Suprapubic skin (tissue), 3 donors: Measurements from ENCODE around the gene TIMM23.
"Not testable (repeated sequence)": the region's sequence is repeated elsewhere in the genome, so short reads cannot be mapped to it uniquely, and the experiment has no call there.

ENCODE experiments used
- EP300 ChIP-seq: sonication (generic); formaldehyde crosslinking; IDR thresholded peaks from one replicate; pipeline ENCODE4 v1.6.1; 2017; ENCODE audit warnings: antibody characterized with exemption
- POLR2A ChIP-seq, 2 donors: fragments of 450-650 bp; IDR thresholded peaks; one replicate each; pipeline ENCODE4 v1.6.1; 2017; ENCODE audit warnings: antibody characterized with exemption in 2 of 2, mild to moderate bottlenecking in 2 of 2, moderate library complexity in 2 of 2
- TF ChIP-seq, protein P1 (sequence below), 2 donors: fragments of 200-600 bp in 1 of 2; fragments of 450-650 bp in 1 of 2; sonication (generic) in 1 of 2; IDR thresholded peaks; one replicate each; pipeline ENCODE4 v1.5.1; 2016 to 2019; ENCODE audit warnings: antibody characterized with exemption in 2 of 2, mild to moderate bottlenecking in 1 of 2, moderate library complexity in 1 of 2

DNA sequence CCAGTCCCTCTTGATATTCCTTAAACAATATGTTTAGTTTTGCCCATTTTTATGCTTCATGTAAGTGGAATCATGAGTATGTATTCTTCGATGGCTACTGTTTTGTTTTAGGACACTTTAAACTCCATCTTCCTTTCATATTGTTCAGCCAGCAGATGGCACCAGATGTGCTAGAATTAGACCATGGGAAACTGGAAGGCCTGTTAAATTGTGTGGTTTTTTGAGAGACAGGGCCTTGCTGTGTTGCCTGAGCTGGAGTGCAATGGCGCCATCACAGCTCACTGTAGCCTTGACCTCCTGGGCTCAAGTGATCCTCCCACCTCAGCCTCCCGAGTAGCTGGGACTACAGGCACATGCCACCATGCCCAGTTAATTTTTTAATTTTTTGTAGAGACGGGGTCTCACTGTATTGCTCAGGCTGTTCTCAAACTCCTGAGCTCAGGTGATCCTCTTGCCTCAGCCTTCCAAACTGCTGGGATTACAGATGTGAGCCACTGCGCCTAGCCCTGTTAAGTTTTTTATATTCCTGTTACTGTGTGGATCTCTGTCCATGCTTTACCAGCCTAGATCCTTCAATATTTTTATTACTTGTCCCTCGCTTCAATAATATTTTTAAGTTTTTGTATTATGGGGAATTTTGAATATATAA lies 11.4 kb downstream of the TIMM23 start:
- not testable (repeated sequence) for TF ChIP-seq POLR2A (IDR thresholded peaks at IDR 0.05); EP300
- TF ChIP-seq, protein P1, sequence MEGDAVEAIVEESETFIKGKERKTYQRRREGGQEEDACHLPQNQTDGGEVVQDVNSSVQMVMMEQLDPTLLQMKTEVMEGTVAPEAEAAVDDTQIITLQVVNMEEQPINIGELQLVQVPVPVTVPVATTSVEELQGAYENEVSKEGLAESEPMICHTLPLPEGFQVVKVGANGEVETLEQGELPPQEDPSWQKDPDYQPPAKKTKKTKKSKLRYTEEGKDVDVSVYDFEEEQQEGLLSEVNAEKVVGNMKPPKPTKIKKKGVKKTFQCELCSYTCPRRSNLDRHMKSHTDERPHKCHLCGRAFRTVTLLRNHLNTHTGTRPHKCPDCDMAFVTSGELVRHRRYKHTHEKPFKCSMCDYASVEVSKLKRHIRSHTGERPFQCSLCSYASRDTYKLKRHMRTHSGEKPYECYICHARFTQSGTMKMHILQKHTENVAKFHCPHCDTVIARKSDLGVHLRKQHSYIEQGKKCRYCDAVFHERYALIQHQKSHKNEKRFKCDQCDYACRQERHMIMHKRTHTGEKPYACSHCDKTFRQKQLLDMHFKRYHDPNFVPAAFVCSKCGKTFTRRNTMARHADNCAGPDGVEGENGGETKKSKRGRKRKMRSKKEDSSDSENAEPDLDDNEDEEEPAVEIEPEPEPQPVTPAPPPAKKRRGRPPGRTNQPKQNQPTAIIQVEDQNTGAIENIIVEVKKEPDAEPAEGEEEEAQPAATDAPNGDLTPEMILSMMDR (IDR thresholded peaks at IDR 0.05) = not testable (repeated sequence)
